H54 (cell line): ENCODE data around the gene FSHB.
"Not testable (repeated sequence)": the region's sequence is repeated elsewhere in the genome, so short reads cannot be mapped to it uniquely, and the experiment has no call there.

Source experiments
- DNase-seq: peaks from one replicate; pipeline ENCODE4 v3.0.0; 2011; ENCODE audit warnings: low spot score, mixed read lengths; ENCODE audit not compliant: insufficient read length
- FAIRE-seq: peaks from 3 replicates; lab custom pipeline; 2011; peaks lifted over from hg19 to GRCh38; lab: Jason Lieb, UNC
- POLR2A ChIP-seq: IDR thresholded peaks from 2 replicates; pipeline ENCODE4 v1.6.1; 2011; ENCODE audit warnings: low read depth, mild to moderate bottlenecking, low read length

Gene FSHB

DNA sequence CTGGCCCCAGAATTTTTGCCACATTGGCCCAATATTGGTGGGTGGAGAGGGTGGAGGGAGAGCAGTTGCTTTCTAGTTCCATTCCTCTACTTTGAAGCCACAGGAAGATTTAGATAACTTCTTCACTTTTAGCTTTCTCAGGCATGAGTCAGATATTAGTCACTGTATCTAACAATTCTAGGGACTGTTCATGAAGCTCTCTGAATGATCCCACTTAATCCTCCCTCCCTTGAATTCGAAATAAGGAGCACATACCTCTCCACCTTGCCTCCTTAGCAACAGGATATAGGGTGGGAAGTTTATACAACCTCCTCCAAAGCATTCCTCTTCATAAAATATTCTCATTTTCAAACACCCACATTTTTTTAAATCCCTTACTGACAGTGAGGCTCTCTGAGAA lies 13.5 kb downstream of the FSHB start:
- DNase-seq (peak; percentile 13), FAIRE-seq (peak; percentile 68)
- no peak for TF ChIP-seq POLR2A

- FAIRE-seq (no peak), DNase-seq (no peak)
- no peak for TF ChIP-seq POLR2A
Measured at GRCh38 chr11:30245621-30246020, 14.8 kb downstream of the FSHB start.

GRCh38 chr11:30254307-30255298 lies 23.8 kb downstream of the FSHB start:
- DNase-seq (no peak), FAIRE-seq (no peak)
- no peak for TF ChIP-seq POLR2A

DNA sequence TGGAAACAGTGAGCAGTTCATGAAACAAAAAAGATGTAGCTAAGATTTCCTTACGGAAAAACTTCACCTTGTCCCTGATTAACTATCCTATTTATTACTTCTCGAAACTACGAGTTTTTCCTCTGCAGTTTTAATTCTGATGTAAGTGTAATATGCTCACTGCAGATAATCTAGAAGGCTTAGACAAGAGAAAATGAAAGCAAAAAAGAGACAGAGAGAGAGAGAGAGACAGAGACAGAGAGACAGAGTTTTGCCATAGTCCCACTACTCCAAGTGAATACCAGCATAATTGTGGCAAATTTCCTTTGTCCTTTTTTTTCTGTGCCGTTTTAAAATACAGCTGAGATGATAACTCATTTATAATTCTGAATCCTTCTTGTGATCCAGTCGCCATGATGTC lies 24.8 kb downstream of the FSHB start:
- FAIRE-seq (no peak), DNase-seq (no peak)
- no peak for TF ChIP-seq POLR2A

DNA sequence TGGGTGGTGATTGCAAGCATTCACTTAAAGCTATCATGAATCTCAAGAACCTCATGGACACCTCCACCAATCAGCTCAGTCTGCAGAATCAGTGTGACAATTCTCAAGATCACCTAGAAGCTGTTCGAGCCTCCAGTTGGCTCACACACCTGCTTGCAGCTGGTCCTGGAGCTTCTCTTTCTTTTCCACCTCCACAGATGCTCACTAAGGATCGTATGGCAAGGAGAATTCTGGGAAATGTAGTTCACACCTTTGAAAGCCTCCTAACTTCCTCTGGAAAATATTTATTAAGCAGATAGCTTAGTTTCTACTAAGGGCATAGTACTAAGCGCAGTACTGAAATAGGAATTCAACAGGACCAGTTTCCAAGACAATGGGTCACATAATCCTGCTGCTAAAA lies 26.2 kb downstream of the FSHB start:
- no peak for FAIRE-seq
- no peak for DNase-seq
- no peak for TF ChIP-seq POLR2A

GRCh38 chr11:30258679-30259078 lies 27.9 kb downstream of the FSHB start:
- no peak for TF ChIP-seq POLR2A
- FAIRE-seq = no peak
- no peak for DNase-seq

- no peak for FAIRE-seq
- TF ChIP-seq POLR2A = no peak
- no peak for DNase-seq
Measured at GRCh38 chr11:30260813-30261212, 30.0 kb downstream of the FSHB start.

DNA sequence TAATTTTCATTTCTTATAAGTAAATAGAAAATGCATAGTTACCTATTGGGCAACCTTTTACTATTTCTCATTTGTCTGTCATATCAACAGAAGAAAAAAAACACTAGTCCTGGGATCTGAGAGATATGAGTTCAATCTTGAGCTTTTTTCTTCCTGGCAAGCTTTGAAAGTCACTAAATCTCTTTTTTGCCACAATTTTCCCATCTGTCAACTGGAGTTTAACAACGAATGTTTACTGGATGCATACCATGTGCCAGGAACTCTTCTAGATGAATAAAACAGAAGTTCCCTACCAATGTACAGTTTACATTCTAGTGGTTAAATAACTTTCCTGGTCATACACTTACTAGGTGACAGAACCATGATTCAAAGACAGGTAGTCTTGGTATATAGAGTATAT lies 31.0 kb downstream of the FSHB start:
- TF ChIP-seq POLR2A = no peak
- FAIRE-seq = no peak
- DNase-seq = no peak

- FAIRE-seq = not testable (repeated sequence)
Measured at GRCh38 chr11:30268638-30269037, 37.8 kb downstream of the FSHB start.

DNA sequence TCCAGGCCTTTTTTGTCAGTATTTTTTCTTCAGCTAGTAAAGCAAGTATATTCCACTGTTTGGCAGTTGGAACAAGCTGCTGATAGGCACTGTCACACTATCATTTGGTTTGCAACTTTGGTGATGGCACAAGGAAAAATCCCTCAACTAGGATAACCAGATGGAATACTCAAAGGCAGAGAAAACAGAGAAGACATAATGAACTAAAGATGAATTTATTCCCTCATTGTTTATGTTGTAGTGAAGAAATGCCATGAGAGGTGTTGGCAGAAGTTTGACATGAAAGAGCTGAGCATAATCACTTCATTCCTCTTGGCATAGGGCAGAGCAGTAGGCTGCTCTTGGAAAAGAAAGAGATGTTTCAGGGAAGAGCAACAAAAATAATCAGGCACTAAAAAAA lies 39.9 kb downstream of the FSHB start:
- DNase-seq (no peak), FAIRE-seq (no peak)
- no peak for TF ChIP-seq POLR2A

More at GRCh38 chr11:30268638-30269037, 37.8 kb downstream of the FSHB start:
- DNase-seq = not testable (repeated sequence)

DNA sequence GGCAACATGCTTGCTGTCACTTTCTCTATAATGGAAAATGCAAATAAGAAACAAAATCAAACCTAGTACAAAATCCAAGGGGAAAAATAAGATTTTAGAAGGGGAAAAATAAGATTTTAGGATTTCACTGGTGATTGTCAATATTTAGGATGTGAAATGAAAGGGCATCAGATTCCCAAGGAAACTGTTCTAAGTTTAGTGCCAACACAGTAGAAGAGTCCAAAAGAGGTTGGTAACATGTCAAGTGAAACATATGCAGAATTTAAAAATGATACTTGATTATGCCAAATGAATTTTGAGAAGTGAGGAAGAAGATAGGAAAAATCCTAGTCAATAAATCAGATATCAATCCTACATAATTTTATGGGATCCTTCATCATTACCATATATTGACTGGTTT lies 46.4 kb downstream of the FSHB start:
- FAIRE-seq (no peak), DNase-seq (no peak)
- no peak for TF ChIP-seq POLR2A

DNA sequence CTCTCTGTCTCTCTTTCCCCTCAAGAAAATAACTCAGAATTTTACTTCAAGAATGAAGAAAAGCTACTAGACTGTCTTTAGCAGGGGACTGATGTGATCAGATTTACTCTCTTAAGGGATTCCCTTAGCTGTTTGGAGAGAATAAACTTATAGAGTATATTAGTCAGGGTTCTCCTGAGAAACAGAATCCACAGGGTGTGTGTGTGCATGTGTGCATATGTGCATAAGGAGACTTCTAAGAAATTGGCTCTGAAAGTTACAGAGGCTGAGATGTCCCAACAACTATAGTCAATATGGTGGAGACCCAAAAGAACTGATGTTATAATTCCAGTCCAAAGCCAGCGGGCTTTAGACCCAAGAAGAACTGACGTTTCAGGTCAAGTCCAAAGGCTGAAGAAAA lies 49.0 kb downstream of the FSHB start:
- DNase-seq (no peak), FAIRE-seq (no peak)
- TF ChIP-seq POLR2A = no peak

DNA sequence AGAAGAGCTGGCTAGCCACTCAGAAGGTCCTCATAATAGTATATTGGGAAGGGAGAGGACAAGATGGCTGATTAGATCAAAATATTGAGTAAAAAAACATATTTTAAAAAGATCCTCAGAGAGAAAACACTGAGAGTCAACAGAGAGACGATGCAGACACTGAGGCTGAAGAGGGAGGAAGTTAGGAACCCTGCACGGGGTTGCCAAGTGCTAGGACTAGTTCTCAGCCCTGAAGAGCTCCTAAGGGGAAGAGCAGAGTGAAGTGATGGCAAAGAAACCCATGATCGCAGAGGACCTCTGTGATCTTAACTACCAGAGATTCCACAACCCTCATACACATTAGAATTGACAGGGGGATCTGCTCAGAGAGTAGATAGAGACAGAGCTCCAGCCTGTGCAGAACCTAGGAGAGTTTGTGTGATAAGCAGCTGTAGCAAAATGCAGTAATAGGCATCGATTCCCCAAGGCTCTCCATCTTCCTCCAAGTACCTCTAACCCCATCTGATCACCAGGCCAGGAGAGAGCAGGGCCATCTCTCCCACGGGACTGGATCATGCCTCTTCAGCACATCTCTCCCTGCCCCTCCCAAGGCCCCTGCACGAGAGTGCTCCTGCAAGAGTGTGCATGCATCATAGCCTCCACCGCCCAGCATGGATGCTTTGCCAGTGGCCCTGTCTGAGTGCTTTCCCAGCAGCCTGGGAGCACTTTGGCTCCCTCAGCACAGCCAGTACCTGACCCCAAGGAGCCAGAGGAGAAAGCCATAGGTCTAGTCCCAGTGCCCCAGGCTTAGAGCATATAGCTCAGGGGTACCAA lies 50.9 kb downstream of the FSHB start:
- DNase-seq = no peak
- TF ChIP-seq POLR2A = no peak
- no peak for FAIRE-seq

DNA sequence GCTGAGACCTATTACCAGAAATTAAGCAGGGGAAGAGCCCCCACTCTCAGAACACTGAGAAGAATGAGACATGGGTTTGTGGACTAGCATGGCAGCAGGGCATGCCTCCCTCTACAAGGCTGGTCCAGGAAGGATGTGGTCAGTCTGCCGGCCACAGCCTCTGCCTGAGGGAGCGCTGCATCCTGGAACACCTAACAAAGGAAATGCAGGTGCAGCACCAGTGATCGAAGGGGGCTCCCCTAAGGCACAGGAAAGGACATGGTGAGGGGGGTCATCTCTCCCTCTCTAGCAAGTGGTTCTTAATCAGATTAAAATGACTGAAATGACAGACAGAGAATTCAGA lies 51.4 kb downstream of the FSHB start:
- FAIRE-seq = no peak
- DNase-seq = no peak
- no peak for TF ChIP-seq POLR2A
